SK-N-SH (cell line): ENCODE data around the gene CCDC102A. TPM values are rescaled to one million over a fixed set of nuclear protein-coding genes. Genes with fewer than 3 reads are reported as not detected.

Source experiments
- CHD2 ChIP-seq: fragments of 150-350 bp; IDR thresholded peaks from 2 replicates; pipeline ENCODE4 v1.6.1; 2018; ENCODE audit warnings: low read length; ENCODE audit not compliant: partially characterized antibody
- CTCF ChIP-seq: fragments of 200-600 bp; sonication (generic); IDR thresholded peaks from 2 replicates; pipeline ENCODE4 v1.6.1; 2017; ENCODE audit warnings: antibody characterized with exemption, mild to moderate bottlenecking, moderate library complexity
- ELF1 ChIP-seq: IDR thresholded peaks from 2 replicates; pipeline ENCODE4 v1.4.0; 2012
- EP300 ChIP-seq, 2 experiments: IDR thresholded peaks; 2 replicates each; pipeline versions ENCODE4 v1.4.0 to v1.6.1; 2012; ENCODE audit warnings: borderline replicate concordance in 1 of 2, low read depth in 1 of 2, low read length in 1 of 2
- GATA2 ChIP-seq: sonication (generic); formaldehyde crosslinking; IDR thresholded peaks from 2 replicates; pipeline ENCODE4 v1.5.0; 2020; ENCODE audit warnings: mild to moderate bottlenecking, missing genetic modification reagents
- IRF3 ChIP-seq: fragments of 150-350 bp; IDR thresholded peaks from 2 replicates; pipeline ENCODE4 v1.6.1; 2016; ENCODE audit warnings: mild to moderate bottlenecking, low read depth, low read length
- MAX ChIP-seq: IDR thresholded peaks from 2 replicates; pipeline ENCODE4 v1.4.0; 2012; ENCODE audit warnings: low read depth
- NFIC ChIP-seq: IDR thresholded peaks from 2 replicates; pipeline ENCODE4 v1.4.0; 2012; ENCODE audit warnings: borderline replicate concordance
- POLR2AphosphoS5 ChIP-seq: IDR thresholded peaks from 2 replicates; pipeline ENCODE4 v1.6.1; 2012; ENCODE audit warnings: low read depth, low read length
- RAD21 ChIP-seq: IDR thresholded peaks from 2 replicates; pipeline ENCODE4 v1.6.1; 2012; ENCODE audit warnings: mild to moderate bottlenecking, low read length
- RCOR1 ChIP-seq: fragments of 150-350 bp; IDR thresholded peaks from 2 replicates; pipeline ENCODE4 v1.6.1; 2017; ENCODE audit warnings: antibody characterized with exemption, low read length
- REST ChIP-seq: IDR thresholded peaks from 2 replicates; pipeline ENCODE4 v1.6.1; 2012; ENCODE audit warnings: mild to moderate bottlenecking, low read depth, low read length, moderate library complexity
- RXRA ChIP-seq: IDR thresholded peaks from 2 replicates; pipeline ENCODE4 v1.4.0; 2012; ENCODE audit warnings: low read depth, mild to moderate bottlenecking, borderline replicate concordance
- SIN3A ChIP-seq: IDR thresholded peaks from 2 replicates; pipeline ENCODE4 v1.6.1; 2012; ENCODE audit warnings: low read depth, mild to moderate bottlenecking, low read length, moderate library complexity, borderline replicate concordance
- SMC3 ChIP-seq: IDR thresholded peaks from 2 replicates; pipeline ENCODE4 v1.6.1; 2012; ENCODE audit warnings: low read depth, low read length, improper control_type of control experiment
- TAF1 ChIP-seq: IDR thresholded peaks from 2 replicates; pipeline ENCODE4 v1.6.1; 2012; ENCODE audit warnings: low read depth, mild to moderate bottlenecking, low read length, moderate library complexity, borderline replicate concordance
- TCF12 ChIP-seq: IDR thresholded peaks from 2 replicates; pipeline ENCODE4 v1.4.0; 2012
- TEAD4 ChIP-seq: IDR thresholded peaks from 2 replicates; pipeline ENCODE4 v1.4.0; 2012; ENCODE audit warnings: mild to moderate bottlenecking, borderline replicate concordance; ENCODE audit not compliant: insufficient read depth
- polyA plus RNA-seq, 3 experiments: library from polyadenylated mRNA; depleted of rRNA; stranded (reverse); fragments of >200 nt; gene quantifications; 2 replicates each; pipeline ENCODE4 v1.2.3, GENCODE V29; 2012

The CCDC102A gene
- polyA plus RNA-seq, 1 of the 3 experiments (the other 2 are of a cell fraction): 26.2 TPM

GRCh38 chr16:57462209-57462977 is 74.0 kb downstream of the CCDC102A start, which contains the start of gene POLR2C (continued):
- TF ChIP-seq REST: 0 out of 2 replicates have a peak, but pooled peaks have one; percentile 50
- TF ChIP-seq EP300 (IDR thresholded peaks at IDR 0.05; ENCODE audit: borderline replicate concordance in 1 of 2, low read depth in 1 of 2, low read length in 1 of 2): no peak; a peak in 1 of 4 replicates
- peak; percentile 93 for TF ChIP-seq ELF1
- peak; percentile 49 for TF ChIP-seq RAD21
- no peak for TF ChIP-seq TEAD4
- peak; percentile 98 for TF ChIP-seq POLR2AphosphoS5
- TF ChIP-seq TAF1: peak; percentile 99
- no peak for TF ChIP-seq IRF3
- TF ChIP-seq TCF12: no peak
- peak; percentile 80 for TF ChIP-seq MAX
- no peak for TF ChIP-seq NFIC
- TF ChIP-seq RXRA: no peak
- TF ChIP-seq CHD2: peak; percentile 91
- peak; percentile 50 for TF ChIP-seq RCOR1
- TF ChIP-seq GATA2 (CRISPR knock-in tag): no peak
- peak; percentile 46; the same call in 1 of the 2 replicates for TF ChIP-seq SMC3
- peak; percentile 39; the same call in 1 of the 2 replicates for TF ChIP-seq SIN3A
- peak; percentile 85 for TF ChIP-seq CTCF

Other genes with a start within 250 kb of the CCDC102A start
- not detected in 2 replicates for gene CCL22, start 177.8 kb downstream of the CCDC102A start, polyA plus RNA-seq (2012; rRNA removed)
- 5.8 and 6.8 TPM in 2 replicates for gene CX3CL1, start 164.1 kb downstream of the CCDC102A start, polyA plus RNA-seq (2012; rRNA removed)
- gene CCL17, start 131.8 kb downstream of the CCDC102A start, polyA plus RNA-seq (2012; rRNA removed): not detected in 2 replicates
- 43.6 and 63.3 TPM in 2 replicates for gene CIAPIN1, start 89.2 kb downstream of the CCDC102A start, polyA plus RNA-seq (2012; rRNA removed)
- 81.2 and 104 TPM in 2 replicates for gene COQ9, start 89.1 kb downstream of the CCDC102A start, polyA plus RNA-seq (2012; rRNA removed)
- 160 and 178 TPM in 2 replicates for gene POLR2C, start 73.9 kb downstream of the CCDC102A start, polyA plus RNA-seq (2012; rRNA removed)
- 28.4 and 36.9 TPM in 2 replicates for gene DOK4, start 50.1 kb downstream of the CCDC102A start, polyA plus RNA-seq (2012; rRNA removed)
- 0.02 and 0.03 TPM in 2 replicates for gene ADGRG5, start 6.1 kb upstream of the CCDC102A start, polyA plus RNA-seq (2012; rRNA removed)
- gene ADGRG1, start 92.1 kb upstream of the CCDC102A start, polyA plus RNA-seq (2012; rRNA removed): 2.6 and 7.4 TPM in 2 replicates
- not detected in 2 replicates for gene ADGRG3, start 131.7 kb upstream of the CCDC102A start, polyA plus RNA-seq (2012; rRNA removed)
- 0.58 and 0.94 TPM in 2 replicates for gene DRC7, start 158.2 kb upstream of the CCDC102A start, polyA plus RNA-seq (2012; rRNA removed)
- 39.2 and 43.7 TPM in 2 replicates for gene KATNB1, start 199.2 kb upstream of the CCDC102A start, polyA plus RNA-seq (2012; rRNA removed)